ENCODE data around the gene SLC25A19.

- no peak for TF ChIP-seq TAF1 (IDR thresholded peaks at IDR 0.05; ENCODE audit: borderline replicate concordance, insufficient read depth, low read length)
- TF ChIP-seq POLR2AphosphoS5 (IDR thresholded peaks at IDR 0.05; ENCODE audit: low read depth, low read length): no peak
- TF ChIP-seq SIN3A (IDR thresholded peaks at IDR 0.05; ENCODE audit: borderline replicate concordance, insufficient read depth, low read length): no peak
- no peak for TF ChIP-seq REST (IDR thresholded peaks at IDR 0.05; ENCODE audit: insufficient read depth in 1 of 2, low read depth in 2 of 2, low read length in 2 of 2)
Measured at GRCh38 chr17:75338335-75338734, 49.1 kb upstream of the SLC25A19 start.

All from PFSK-1 (cell line).